GM12873 (cell line): ENCODE results near the gene CFAP58.

Source experiments
- CTCF ChIP-seq: IDR thresholded peaks from 2 replicates; pipeline ENCODE4 v1.5.1; 2012; ENCODE audit warnings: low read depth, mild to moderate bottlenecking, moderate library complexity, low read length, control low read depth; ENCODE audit not compliant: insufficient read depth; ENCODE audit errors: missing control alignments

The CFAP58 gene

GRCh38 chr10:104317726-104318299 is 35.8 kb upstream of the CFAP58 start:
- no peak for TF ChIP-seq CTCF

GRCh38 chr10:104318326-104318725 is 35.3 kb upstream of the CFAP58 start:
- TF ChIP-seq CTCF = no peak

GRCh38 chr10:104318810-104319741 is 34.6 kb upstream of the CFAP58 start:
- TF ChIP-seq CTCF = no peak

GRCh38 chr10:104321226-104321625 is 32.4 kb upstream of the CFAP58 start:
- TF ChIP-seq CTCF = no peak

GRCh38 chr10:104321725-104322415 is 31.8 kb upstream of the CFAP58 start:
- TF ChIP-seq CTCF = no peak

GRCh38 chr10:104322416-104322782 is 31.2 kb upstream of the CFAP58 start:
- TF ChIP-seq CTCF = no peak

GRCh38 chr10:104323085-104323484 is 30.5 kb upstream of the CFAP58 start:
- TF ChIP-seq CTCF = no peak
